Motor neuron (in vitro differentiated cells): ENCODE measurements around the gene ENTREP1. TPM values are rescaled to one million over a fixed set of nuclear protein-coding genes. Genes with fewer than 3 reads are reported as not detected.

ENCODE experiments used
- ATAC-seq, 8 experiments: fragments of 200-7000 bp; cut with Tn5 transposase; replicated peaks in 6 of 8; 2 replicates each; pipeline ENCODE4 v1.8.0; 2021; ENCODE audit warnings: mild to moderate bottlenecking in 8 of 8, moderate library complexity in 8 of 8
- H3K27ac ChIP-seq, 2 donors: fragments of 250-450 bp; sonication (Bioruptor Pico); 2 replicates each; pipeline ENCODE4 v1.9.0; 2021; ENCODE audit warnings: antibody characterized with exemption in 2 of 2, mild to moderate bottlenecking in 2 of 2, moderate library complexity in 1 of 2
- H3K4me1 ChIP-seq, 2 donors: fragments of 250-450 bp; sonication (Bioruptor Pico); replicated peaks in 1 of 2; 2 replicates each; pipeline ENCODE4 v1.6.1; 2021; ENCODE audit warnings: antibody characterized with exemption in 2 of 2, mild to moderate bottlenecking in 2 of 2, moderate library complexity in 1 of 2
- H3K4me3 ChIP-seq, 5 donors: fragments of 250-450 bp; sonication (Bioruptor Pico); 2 replicates each; pipeline ENCODE4 v1.9.0; 2021; ENCODE audit warnings: antibody characterized with exemption in 5 of 5, mild to moderate bottlenecking in 5 of 5, moderate library complexity in 4 of 5
- WGBS, 10 experiments: fragments of 450-650 bp; shearing (Covaris generic); methylation state at CpG; one replicate each; pipeline ENCODE4 v1.0.0; 2022; 5-methylcytosine and 5-hydroxymethylcytosine counted together
- in situ Hi-C, 9 experiments: fragments of 400-800 bp; cut with MboI; loops; one replicate each; pipeline ENCODE4 v1.15.0; 2021; ENCODE audit warnings: low sequenced_read_pairs in 9 of 9, low pct_unique_long_range_greater_than_20kb in 2 of 9; ENCODE audit not compliant: unreplicated experiment in 9 of 9
- total RNA-seq, 8 experiments: library from RNA; unstranded; fragments of 300-600 nt; gene quantifications; 2 replicates each; pipeline versions ENCODE4 v1.2.3 to v1.2.4, GENCODE V29; 2022

The ENTREP1 gene
- total RNA-seq, 8 experiments from 2014 or later = 0.22 to 10.6 (median 0.48) TPM

DNA sequence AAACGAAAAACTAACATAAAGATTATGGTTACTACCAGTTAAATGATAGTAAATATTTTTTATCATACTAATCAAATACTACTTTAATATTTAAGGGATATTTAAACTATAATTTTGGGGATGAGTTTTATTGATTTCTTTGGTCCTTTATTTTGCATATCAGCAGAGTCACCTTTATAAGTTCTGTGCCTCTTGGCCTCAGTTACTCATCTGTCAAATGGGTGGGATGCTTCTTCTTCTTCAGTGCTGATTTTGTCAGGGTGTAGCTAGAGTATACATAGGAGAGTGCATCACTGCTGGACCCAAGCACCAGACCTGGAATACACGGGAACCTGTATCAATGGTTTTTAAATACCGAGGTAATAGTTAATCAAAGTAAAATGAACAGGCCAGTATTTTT lies 5.6 kb downstream of the ENTREP1 start:
- ATAC-seq = no peak
- Histone ChIP-seq H3K4me1 (no peaks in the 10 kb centered on the region), H3K4me3 (no peak overlapping the region), H3K27ac (no peak overlapping the region)
- in situ Hi-C loops = no loop called here
- 43 to 94% (median 80%) methylated on average over 1 to 3 of the region's 3 CpGs; no CpG with 5 or more reads in 1 of the 10 experiments for WGBS, 10 experiments

GRCh38 chr9:69331444-69331843 lies 6.4 kb downstream of the ENTREP1 start:
- ATAC-seq = no peak
- in situ Hi-C loops = no loop called here
- Histone ChIP-seq H3K4me3 (no peak overlapping the region), H3K27ac (no peak overlapping the region), H3K4me1 (no peaks in the 10 kb centered on the region)
- 38 to 100% (median 100%) methylated on average over 1 to 3 of the region's 3 CpGs; no CpG with 5 or more reads in 2 of the 10 experiments for WGBS, 10 experiments

- in situ Hi-C loops = no loop called here
- H3K4me3 ChIP-seq = no peak overlapping the region
- H3K4me1 ChIP-seq = no peaks in the 10 kb centered on the region
- 58 to 100% (median 84%) methylated on average over 1 to 5 of the region's 5 CpGs for WGBS, 10 experiments
- no peak overlapping the region for H3K27ac ChIP-seq
- no peak for ATAC-seq
These were observed 7.2 kb downstream of the ENTREP1 start for GRCh38 chr9:69332067-69332685.

DNA sequence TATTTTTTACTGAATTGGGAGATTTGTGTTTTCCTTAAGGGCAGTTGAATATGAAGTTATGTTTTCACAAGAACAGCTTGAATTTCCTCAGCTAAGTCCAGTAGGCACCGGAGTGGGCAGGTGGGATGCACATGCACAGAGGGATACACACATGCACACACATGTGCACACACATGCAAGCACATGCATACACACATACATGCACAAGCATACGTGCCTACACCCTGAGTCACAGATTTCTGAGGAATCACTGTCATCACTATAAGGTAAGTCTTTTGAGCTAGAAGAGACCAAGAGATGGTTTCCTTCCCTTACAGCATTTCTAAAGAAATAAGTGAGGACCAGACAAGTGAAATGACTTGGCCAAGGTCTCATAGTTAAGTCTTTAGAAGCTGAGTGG lies 8.7 kb downstream of the ENTREP1 start:
- Histone ChIP-seq H3K27ac (no peak overlapping the region), H3K4me1 (no peaks in the 10 kb centered on the region), H3K4me3 (no peak overlapping the region)
- in situ Hi-C loops = no loop called here
- ATAC-seq = no peak
- WGBS, 10 experiments = 0 to 100% (median 83%) methylated on average over 1 to 2 of the region's 2 CpGs; no CpG with 5 or more reads in 3 of the 10 experiments

DNA sequence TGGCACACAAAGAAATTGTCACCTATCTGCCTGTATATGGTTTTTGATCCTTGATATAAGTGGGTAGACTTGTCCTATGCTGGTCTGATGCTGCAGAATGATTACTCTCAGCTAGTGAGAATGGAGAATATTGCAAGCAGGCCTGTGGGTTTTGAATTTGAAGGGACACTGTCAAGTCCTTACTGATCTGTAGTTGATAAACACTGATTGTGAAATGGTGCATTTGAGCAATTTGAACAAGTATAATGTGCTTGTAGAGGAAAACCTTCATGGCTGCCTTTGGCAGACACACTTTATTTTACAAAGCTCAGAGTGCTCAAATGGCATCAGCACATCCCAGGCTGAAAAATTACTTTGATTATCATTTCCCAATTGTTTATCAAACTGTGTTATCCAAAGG lies 9.3 kb downstream of the ENTREP1 start:
- in situ Hi-C loops = no loop called here
- Histone ChIP-seq H3K27ac (no peak overlapping the region), H3K4me1 (no peaks in the 10 kb centered on the region), H3K4me3 (no peak overlapping the region)
- ATAC-seq = no peak

- H3K4me1 ChIP-seq = no peaks in the 10 kb centered on the region
- in situ Hi-C loops = no loop called here
- ATAC-seq = no peak
- WGBS, 10 experiments = 40 to 100% (median 83%) methylated on average over 1 to 2 of the region's 2 CpGs; no CpG with 5 or more reads in 3 of the 10 experiments
- no peak overlapping the region for H3K4me3 ChIP-seq
- H3K27ac ChIP-seq = no peak overlapping the region
These were observed 14.6 kb downstream of the ENTREP1 start for GRCh38 chr9:69339620-69340019.

GRCh38 chr9:69340631-69341030 lies 15.6 kb downstream of the ENTREP1 start:
- in situ Hi-C loops = no loop called here

DNA sequence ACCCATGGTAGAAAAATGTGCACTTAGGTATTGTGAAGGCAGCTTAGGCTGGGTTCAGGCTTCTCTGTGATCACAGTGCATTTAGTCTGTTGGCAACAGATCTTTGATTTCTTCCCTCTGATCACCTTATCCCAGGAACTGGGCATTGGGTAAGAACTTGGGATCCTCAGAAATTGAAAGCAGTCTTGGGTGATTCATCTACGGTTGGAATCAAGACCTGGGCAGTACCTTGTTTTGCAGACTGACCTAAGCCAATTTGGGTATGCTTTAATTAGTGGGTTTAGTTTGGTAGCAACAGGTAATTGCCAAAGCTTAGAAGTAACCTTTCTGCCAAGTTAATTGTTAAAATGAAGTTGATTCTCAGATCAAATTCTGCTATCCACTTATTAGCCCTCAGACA lies 17.8 kb downstream of the ENTREP1 start:
- in situ Hi-C loops = no loop called here
- Histone ChIP-seq H3K27ac (no peak overlapping the region), H3K4me3 (no peak overlapping the region), H3K4me1 (no peaks in the 10 kb centered on the region)
- ATAC-seq = no peak
- 43 to 100% (median 100%) methylated on average over 1 of the region's 1 CpG; no CpG with 5 or more reads in 3 of the 10 experiments for WGBS, 10 experiments

More at GRCh38 chr9:69340631-69341030, 15.6 kb downstream of the ENTREP1 start:
- no peak overlapping the region for H3K4me3 ChIP-seq
- 0% methylated on average over 1 to 2 of the region's 3 CpGs; no CpG with 5 or more reads in 8 of the 10 experiments for WGBS, 10 experiments
- no peaks in the 10 kb centered on the region for H3K4me1 ChIP-seq
- no peak overlapping the region for H3K27ac ChIP-seq
- ATAC-seq = no peak

- in situ Hi-C loops = no loop called here
- Histone ChIP-seq H3K4me1 (no peaks in the 10 kb centered on the region), H3K4me3 (no peak overlapping the region), H3K27ac (no peak overlapping the region)
- 33 to 88% (median 55%) methylated on average over 1 to 4 of the region's 4 CpGs; no CpG with 5 or more reads in 4 of the 10 experiments for WGBS, 10 experiments
- ATAC-seq = no peak
These were observed 19.4 kb downstream of the ENTREP1 start for GRCh38 chr9:69344459-69344858.

DNA sequence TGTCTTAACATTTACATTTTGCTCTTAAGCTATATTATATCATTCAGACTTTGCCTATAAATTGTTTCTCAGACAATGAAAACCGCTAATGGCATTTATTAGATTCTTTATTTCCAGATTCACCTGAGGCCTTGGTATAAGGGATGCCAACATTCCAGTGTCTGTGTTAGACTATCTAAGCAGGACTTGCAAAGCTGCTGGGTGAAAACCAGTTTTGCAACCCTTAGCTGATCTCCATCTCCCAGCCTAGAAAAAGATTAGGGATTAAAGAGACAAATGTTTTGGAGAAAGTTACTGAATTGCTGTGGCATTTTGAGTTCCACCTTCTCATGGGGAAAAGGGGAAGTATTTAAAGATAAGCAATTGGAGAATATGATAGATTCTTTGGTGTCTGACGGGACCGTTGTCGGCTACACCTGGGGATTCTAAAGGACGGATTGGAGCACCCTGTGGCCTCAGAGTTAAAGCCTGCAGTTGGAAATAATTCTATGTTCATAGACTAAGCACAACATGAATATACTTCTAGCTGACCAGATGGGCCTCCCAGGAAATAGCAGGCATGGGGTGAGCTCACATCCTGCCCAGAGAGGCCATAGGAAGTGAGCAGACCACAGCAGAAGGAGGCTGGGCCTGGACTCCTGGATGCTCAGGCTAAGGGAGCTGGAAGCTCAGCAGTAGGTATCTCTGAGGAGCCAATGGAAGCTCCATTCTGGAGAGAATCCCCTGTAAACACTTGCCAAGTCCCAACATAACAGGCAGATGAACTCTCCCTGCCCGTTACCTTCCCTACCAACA lies 21.8 kb downstream of the ENTREP1 start:
- Histone ChIP-seq H3K27ac (no peak overlapping the region), H3K4me1 (no peaks in the 10 kb centered on the region), H3K4me3 (no peak overlapping the region)
- WGBS, 10 experiments = 49 to 100% (median 87%) methylated on average over 1 to 5 of the region's 6 CpGs; no CpG with 5 or more reads in 2 of the 10 experiments
- in situ Hi-C loops = no loop called here
- no peak for ATAC-seq

GRCh38 chr9:69347607-69348006 lies 22.6 kb downstream of the ENTREP1 start:
- Histone ChIP-seq H3K4me1 (no peaks in the 10 kb centered on the region), H3K27ac (no peak overlapping the region), H3K4me3 (no peak overlapping the region)
- 14 to 100% (median 84%) methylated on average over 1 of the region's 1 CpG for WGBS, 10 experiments
- ATAC-seq = no peak
- in situ Hi-C loops = no loop called here

DNA sequence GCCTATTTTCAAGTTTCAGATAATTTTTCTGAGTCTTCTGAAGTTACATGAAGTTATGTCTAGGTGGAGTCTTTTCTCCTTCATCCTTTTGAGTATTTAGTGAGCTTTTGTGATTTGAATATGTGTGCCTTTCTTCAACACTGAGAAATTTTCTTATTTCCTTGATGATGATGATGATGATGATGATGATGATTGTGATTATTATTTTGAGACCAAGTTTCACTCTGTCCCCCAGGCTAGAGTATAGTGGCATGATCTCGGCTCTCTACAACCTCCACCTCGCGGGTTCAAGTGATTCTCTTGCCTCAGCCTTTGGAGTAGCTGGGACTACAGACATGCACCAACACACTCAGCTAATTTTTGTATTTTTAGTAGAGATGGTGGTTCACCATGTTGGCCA lies 26.2 kb downstream of the ENTREP1 start:
- Histone ChIP-seq H3K27ac (no peak overlapping the region), H3K4me1 (no peaks in the 10 kb centered on the region), H3K4me3 (no peak overlapping the region)
- in situ Hi-C loops = no loop called here
- WGBS, 10 experiments = 28 to 100% (median 100%) methylated on average over 1 to 3 of the region's 3 CpGs; no CpG with 5 or more reads in 3 of the 10 experiments
- ATAC-seq = no peak

GRCh38 chr9:69355232-69355631 lies 30.2 kb downstream of the ENTREP1 start:
- no peak for ATAC-seq
- Histone ChIP-seq H3K4me3 (no peak overlapping the region), H3K4me1 (no peaks in the 10 kb centered on the region), H3K27ac (no peak overlapping the region)
- in situ Hi-C loops = no loop called here
- WGBS, 10 experiments = 11 to 100% (median 82%) methylated on average over 1 of the region's 1 CpG; no CpG with 5 or more reads in 2 of the 10 experiments
